Liver (tissue), 9 donors: ENCODE results near the gene PDGFA. TPM values are rescaled to one million over a fixed set of nuclear protein-coding genes. Genes with fewer than 3 reads are reported as not detected.
A peak's percentile ranks its signal among the peaks of the same experiment; 100 is the strongest.

Experiments used
- DNase-seq: peaks from one replicate; pipeline ENCODE4 v3.0.0-alpha.2; 2017; ENCODE audit warnings: low spot score
- H3K27ac ChIP-seq, 2 donors: one replicate each; pipeline ENCODE4 v1.7.0; 2013; ENCODE audit warnings: inconsistent platforms in 2 of 2, low read length in 2 of 2, control low read depth in 1 of 2, low read depth in 1 of 2, mild to moderate bottlenecking in 1 of 2
- H3K27me3 ChIP-seq, 4 donors: one replicate each; pipeline versions ENCODE4 v1.6.1 to v1.7.0; 2013; ENCODE audit warnings: low read length in 3 of 4, inconsistent platforms in 1 of 4, mild to moderate bottlenecking in 1 of 4, moderate library complexity in 1 of 4; ENCODE audit not compliant: control insufficient read depth in 4 of 4, insufficient read depth in 4 of 4
- H3K36me3 ChIP-seq, 4 donors: one replicate each; pipeline versions ENCODE4 v1.6.1 to v1.7.0; 2013; ENCODE audit warnings: low read length in 3 of 4, mild to moderate bottlenecking in 3 of 4, low read depth in 1 of 4, moderate library complexity in 1 of 4; ENCODE audit not compliant: control insufficient read depth in 4 of 4, insufficient read depth in 3 of 4
- H3K4me1 ChIP-seq, 4 donors: one replicate each; pipeline versions ENCODE4 v1.6.1 to v1.7.0; 2013; ENCODE audit warnings: low read length in 3 of 4, mild to moderate bottlenecking in 3 of 4, moderate library complexity in 1 of 4; ENCODE audit not compliant: control insufficient read depth in 4 of 4, insufficient read depth in 4 of 4
- H3K4me3 ChIP-seq, 3 donors: one replicate each; pipeline versions ENCODE4 v1.6.1 to v1.7.0; 2013; ENCODE audit warnings: low read length in 3 of 3, control low read depth in 1 of 3, low read depth in 1 of 3, mild to moderate bottlenecking in 1 of 3
- H3K9ac ChIP-seq, 2 donors: one replicate each; pipeline ENCODE4 v1.7.0; 2013; ENCODE audit warnings: low read length in 2 of 2, mild to moderate bottlenecking in 2 of 2, moderate library complexity in 2 of 2, control low read depth in 1 of 2, low read depth in 1 of 2
- H3K9me3 ChIP-seq, 4 donors: one replicate each; pipeline versions ENCODE4 v1.6.1 to v1.7.0; 2013; ENCODE audit warnings: low read length in 3 of 4; ENCODE audit not compliant: control insufficient read depth in 4 of 4
- ATF3 ChIP-seq: IDR thresholded peaks from 2 replicates; pipeline ENCODE4 v1.6.1; 2016; ENCODE audit warnings: antibody characterized with exemption
- EGR1 ChIP-seq, 2 donors: IDR thresholded peaks; 2 replicates each; pipeline ENCODE4 v1.6.1; 2016 to 2018; ENCODE audit warnings: antibody characterized with exemption in 2 of 2, low read depth in 2 of 2
- FOXA1 ChIP-seq: IDR thresholded peaks from 2 replicates; pipeline ENCODE4 v1.6.1; 2016; ENCODE audit warnings: antibody characterized with exemption
- FOXA2 ChIP-seq: IDR thresholded peaks from 2 replicates; pipeline ENCODE4 v1.6.1; 2016; ENCODE audit warnings: antibody characterized with exemption
- GABPA ChIP-seq, 2 donors: IDR thresholded peaks in 1 of 2; conservative IDR thresholded peaks in 1 of 2; 2 replicates each; pipeline ENCODE4 v1.6.1; 2016; ENCODE audit warnings: antibody characterized with exemption in 2 of 2, mild to moderate bottlenecking in 1 of 2, moderate library complexity in 1 of 2
- HNF4G ChIP-seq: IDR thresholded peaks from 2 replicates; pipeline ENCODE4 v1.6.1; 2016; ENCODE audit warnings: antibody characterized with exemption
- JUND ChIP-seq, 2 donors: IDR thresholded peaks; 2 replicates each; pipeline ENCODE4 v1.6.1; 2016; ENCODE audit warnings: antibody characterized with exemption in 2 of 2
- NR2F2 ChIP-seq: IDR thresholded peaks from 2 replicates; pipeline ENCODE4 v1.6.1; 2016; ENCODE audit warnings: antibody characterized with exemption
- RAD21 ChIP-seq, 2 donors: IDR thresholded peaks; 2 replicates each; pipeline ENCODE4 v1.6.1; 2016; ENCODE audit warnings: antibody characterized with exemption in 2 of 2, mild to moderate bottlenecking in 2 of 2
- SP1 ChIP-seq: IDR thresholded peaks from 2 replicates; pipeline ENCODE4 v1.6.1; 2018; ENCODE audit warnings: antibody characterized with exemption, mild to moderate bottlenecking
- TAF1 ChIP-seq: conservative IDR thresholded peaks from 2 replicates; pipeline ENCODE4 v1.6.1; 2016; ENCODE audit warnings: antibody characterized with exemption, mild to moderate bottlenecking
- YY1 ChIP-seq: IDR thresholded peaks from 2 replicates; pipeline ENCODE4 v1.6.1; 2016; ENCODE audit warnings: antibody characterized with exemption, mild to moderate bottlenecking
- WGBS: extraction: QIAGEN DNeasy Blood & Tissue Kit; methylation state at CpG from one replicate; pipeline ENCODE4 v1.1.7; 2013; 5-methylcytosine and 5-hydroxymethylcytosine counted together
- polyA plus RNA-seq, 2 donors: library from polyadenylated mRNA; stranded (reverse) in 1 of 2; unstranded in 1 of 2; fragments of 200-250 nt in 1 of 2; fragments of >200 nt in 1 of 2; fragmentation: Nextera tagmentation in 1 of 2; extraction: Ambion mirVana in 1 of 2; gene quantifications; one replicate each; pipeline versions ENCODE4 v1.2.1 to v1.2.3, GENCODE V29; 2013 to 2015
- total RNA-seq, 2 donors: library from RNA; depleted of rRNA; stranded (reverse); fragments of >200 nt; gene quantifications; one replicate each; pipeline ENCODE4 v1.2.3, GENCODE V29; 2014
- TF ChIP-seq, protein P1 (sequence below): IDR thresholded peaks from 2 replicates; pipeline ENCODE4 v1.6.1; 2016; ENCODE audit warnings: antibody characterized with exemption
- TF ChIP-seq, protein P2 (sequence below): IDR thresholded peaks from 2 replicates; pipeline ENCODE4 v1.6.1; 2016; ENCODE audit warnings: antibody characterized with exemption, mild to moderate bottlenecking
- donor health status: healthy.
- donor health status: healthy.
- donor health status: healthy.
- donor health status: healthy.
- donor health status: healthy.

The PDGFA gene
- total and polyA plus RNA-seq, 4 donors = 1.4 to 5.1 (median 2.0) TPM

- DNase-seq = no peak
- 85% methylated on average over 20 of the region's 21 CpGs for WGBS
- Histone ChIP-seq H3K27ac (peak overlapping the region; percentile 29 to 51), H3K4me1 (no peaks in the 10 kb centered on the region), H3K4me3 (no peak overlapping the region), H3K27me3 (no peaks in the 10 kb centered on the region), H3K36me3 (no peaks in the 10 kb centered on the region), H3K9me3 (peaks cover 0 to 6% (median 3%) of the 10 kb centered on the region in 4 donors), H3K9ac (no peak overlapping the region)
- no peak for TF ChIP-seq GABPA (IDR thresholded peaks at IDR 0.05 in 1 of 2, conservative IDR thresholded peaks at IDR 0.05 in 1 of 2)
- no peak for TF ChIP-seq JUND (IDR thresholded peaks at IDR 0.05)
- TF ChIP-seq, protein P1, sequence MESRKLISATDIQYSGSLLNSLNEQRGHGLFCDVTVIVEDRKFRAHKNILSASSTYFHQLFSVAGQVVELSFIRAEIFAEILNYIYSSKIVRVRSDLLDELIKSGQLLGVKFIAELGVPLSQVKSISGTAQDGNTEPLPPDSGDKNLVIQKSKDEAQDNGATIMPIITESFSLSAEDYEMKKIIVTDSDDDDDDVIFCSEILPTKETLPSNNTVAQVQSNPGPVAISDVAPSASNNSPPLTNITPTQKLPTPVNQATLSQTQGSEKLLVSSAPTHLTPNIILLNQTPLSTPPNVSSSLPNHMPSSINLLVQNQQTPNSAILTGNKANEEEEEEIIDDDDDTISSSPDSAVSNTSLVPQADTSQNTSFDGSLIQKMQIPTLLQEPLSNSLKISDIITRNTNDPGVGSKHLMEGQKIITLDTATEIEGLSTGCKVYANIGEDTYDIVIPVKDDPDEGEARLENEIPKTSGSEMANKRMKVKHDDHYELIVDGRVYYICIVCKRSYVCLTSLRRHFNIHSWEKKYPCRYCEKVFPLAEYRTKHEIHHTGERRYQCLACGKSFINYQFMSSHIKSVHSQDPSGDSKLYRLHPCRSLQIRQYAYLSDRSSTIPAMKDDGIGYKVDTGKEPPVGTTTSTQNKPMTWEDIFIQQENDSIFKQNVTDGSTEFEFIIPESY = no peak
- TF ChIP-seq EGR1 (IDR thresholded peaks at IDR 0.05; ENCODE audit: low read depth in 2 of 2) = no peak
- no peak for TF ChIP-seq ATF3
- TF ChIP-seq TAF1 = no peak
- TF ChIP-seq FOXA1 = no peak
Measured at GRCh38 chr7:471191-471865, 48.3 kb downstream of the PDGFA start.

GRCh38 chr7:469563-469961, 50.1 kb downstream of the PDGFA start:
- Histone ChIP-seq H3K27ac (no peak overlapping the region), H3K4me3 (no peak overlapping the region), H3K9me3 (peaks cover 0 to 3% (median 1%) of the 10 kb centered on the region in 4 donors), H3K27me3 (no peaks in the 10 kb centered on the region), H3K9ac (no peak overlapping the region), H3K4me1 (peaks cover 0 to 2% (median 0%) of the 10 kb centered on the region in 4 donors), H3K36me3 (no peaks in the 10 kb centered on the region)
- TF ChIP-seq SP1 (no peak), HNF4G (no peak), ATF3 (no peak), RAD21 (IDR thresholded peaks at IDR 0.05) (no peak), NR2F2 (no peak), TAF1 (no peak), FOXA1 (no peak), YY1 (no peak), FOXA2 (no peak), JUND (IDR thresholded peaks at IDR 0.05) (no peak)
- TF ChIP-seq, protein P2, sequence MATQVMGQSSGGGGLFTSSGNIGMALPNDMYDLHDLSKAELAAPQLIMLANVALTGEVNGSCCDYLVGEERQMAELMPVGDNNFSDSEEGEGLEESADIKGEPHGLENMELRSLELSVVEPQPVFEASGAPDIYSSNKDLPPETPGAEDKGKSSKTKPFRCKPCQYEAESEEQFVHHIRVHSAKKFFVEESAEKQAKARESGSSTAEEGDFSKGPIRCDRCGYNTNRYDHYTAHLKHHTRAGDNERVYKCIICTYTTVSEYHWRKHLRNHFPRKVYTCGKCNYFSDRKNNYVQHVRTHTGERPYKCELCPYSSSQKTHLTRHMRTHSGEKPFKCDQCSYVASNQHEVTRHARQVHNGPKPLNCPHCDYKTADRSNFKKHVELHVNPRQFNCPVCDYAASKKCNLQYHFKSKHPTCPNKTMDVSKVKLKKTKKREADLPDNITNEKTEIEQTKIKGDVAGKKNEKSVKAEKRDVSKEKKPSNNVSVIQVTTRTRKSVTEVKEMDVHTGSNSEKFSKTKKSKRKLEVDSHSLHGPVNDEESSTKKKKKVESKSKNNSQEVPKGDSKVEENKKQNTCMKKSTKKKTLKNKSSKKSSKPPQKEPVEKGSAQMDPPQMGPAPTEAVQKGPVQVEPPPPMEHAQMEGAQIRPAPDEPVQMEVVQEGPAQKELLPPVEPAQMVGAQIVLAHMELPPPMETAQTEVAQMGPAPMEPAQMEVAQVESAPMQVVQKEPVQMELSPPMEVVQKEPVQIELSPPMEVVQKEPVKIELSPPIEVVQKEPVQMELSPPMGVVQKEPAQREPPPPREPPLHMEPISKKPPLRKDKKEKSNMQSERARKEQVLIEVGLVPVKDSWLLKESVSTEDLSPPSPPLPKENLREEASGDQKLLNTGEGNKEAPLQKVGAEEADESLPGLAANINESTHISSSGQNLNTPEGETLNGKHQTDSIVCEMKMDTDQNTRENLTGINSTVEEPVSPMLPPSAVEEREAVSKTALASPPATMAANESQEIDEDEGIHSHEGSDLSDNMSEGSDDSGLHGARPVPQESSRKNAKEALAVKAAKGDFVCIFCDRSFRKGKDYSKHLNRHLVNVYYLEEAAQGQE = no peak
- 96% methylated on average over 17 of the region's 17 CpGs for WGBS
- no peak for DNase-seq
